Activated T-helper 17 cell treated with anti-CD3 and anti-CD28 coated beads, Interleukin-2, amount 50 U/mL, for 72 hours (primary cell): ENCODE measurements around the gene MOG. TPM values are rescaled to one million over a fixed set of nuclear protein-coding genes. Genes with fewer than 3 reads are reported as not detected.

Experiments used
- ATAC-seq: fragments of 150-1000 bp; cut with Tn5 transposase; replicated peaks from 2 replicates; pipeline ENCODE4 v1.10.0; 2021; ENCODE audit warnings: mild to moderate bottlenecking, moderate library complexity
- H3K27ac Mint-ChIP-seq: one replicate; pipeline ENCODE4 v1.8.0; 2022; ENCODE audit warnings: mixed read lengths
- H3K27me3 Mint-ChIP-seq: one replicate; pipeline ENCODE4 v1.8.0; 2022; ENCODE audit warnings: mixed read lengths
- H3K36me3 Mint-ChIP-seq: one replicate; pipeline ENCODE4 v1.8.0; 2022; ENCODE audit warnings: low read depth, mild to moderate bottlenecking, mixed read lengths
- H3K4me1 Mint-ChIP-seq: one replicate; pipeline ENCODE4 v1.8.0; 2022; ENCODE audit warnings: mixed read lengths
- H3K4me3 Mint-ChIP-seq: one replicate; pipeline ENCODE4 v1.8.0; 2022; ENCODE audit warnings: mild to moderate bottlenecking, mixed read lengths
- H3K9me3 Mint-ChIP-seq: one replicate; pipeline ENCODE4 v1.8.0; 2022; ENCODE audit warnings: mixed read lengths
- total RNA-seq, 2 donors: library from RNA; stranded (reverse); gene quantifications; one replicate each; pipeline ENCODE4 v1.2.3, GENCODE V29; 2022

The MOG gene
- total RNA-seq, 2 donors from 2014 or later = not detected

DNA sequence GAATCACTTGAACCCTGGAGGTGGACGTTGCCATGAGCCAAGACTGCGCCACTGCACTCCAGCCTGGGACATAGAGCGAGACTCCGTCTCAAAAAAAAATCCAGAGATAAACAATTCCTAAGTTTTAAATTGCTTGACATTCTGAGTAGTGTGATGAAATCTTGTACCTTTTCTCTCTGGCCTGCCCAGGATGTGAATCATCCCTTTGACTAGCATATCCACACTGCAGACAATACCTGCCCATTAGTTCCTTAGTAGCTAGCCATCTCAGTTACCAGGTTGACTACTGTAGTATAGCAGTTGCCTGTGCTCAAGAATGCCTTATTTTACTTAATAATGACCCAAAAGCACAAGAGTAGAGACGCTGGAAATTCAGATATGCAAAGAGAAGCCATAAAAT lies 21.2 kb downstream of the MOG start:
- peak overlapping the region; percentile 23 for H3K27ac Mint-ChIP-seq
- ATAC-seq = no peak
- peaks cover 5% of the 10 kb centered on the region for H3K4me1 Mint-ChIP-seq
- H3K9me3 Mint-ChIP-seq = no peaks in the 10 kb centered on the region
- no peak overlapping the region for H3K4me3 Mint-ChIP-seq
- H3K36me3 Mint-ChIP-seq = no peaks in the 10 kb centered on the region
- H3K27me3 Mint-ChIP-seq = no peaks in the 10 kb centered on the region

DNA sequence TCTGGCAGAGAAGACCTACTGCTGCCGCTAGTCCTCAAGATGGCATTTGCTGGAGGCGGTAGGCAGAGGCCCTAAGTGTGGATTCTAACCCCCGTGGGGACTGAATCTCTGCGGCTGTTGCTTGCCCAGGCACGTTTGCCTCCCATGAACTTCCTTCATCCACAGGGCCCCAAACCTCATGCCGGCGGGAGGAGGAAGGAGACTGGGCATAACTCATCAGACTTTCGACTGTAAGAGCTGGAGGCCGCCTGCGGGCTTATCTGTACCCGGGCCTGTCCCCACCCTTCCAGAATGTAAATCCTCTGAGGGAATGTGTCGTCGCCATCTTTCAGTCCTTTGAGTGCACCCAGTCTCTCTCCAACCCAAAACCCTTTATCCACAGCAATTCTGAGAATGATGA lies 23.1 kb downstream of the MOG start:
- H3K9me3 Mint-ChIP-seq = no peaks in the 10 kb centered on the region
- H3K36me3 Mint-ChIP-seq = no peaks in the 10 kb centered on the region
- no peak overlapping the region for H3K27ac Mint-ChIP-seq
- peak overlapping the region; percentile 63 for H3K4me3 Mint-ChIP-seq
- ATAC-seq = peak; percentile 42
- peaks cover 5% of the 10 kb centered on the region for H3K4me1 Mint-ChIP-seq
- H3K27me3 Mint-ChIP-seq = no peaks in the 10 kb centered on the region

DNA sequence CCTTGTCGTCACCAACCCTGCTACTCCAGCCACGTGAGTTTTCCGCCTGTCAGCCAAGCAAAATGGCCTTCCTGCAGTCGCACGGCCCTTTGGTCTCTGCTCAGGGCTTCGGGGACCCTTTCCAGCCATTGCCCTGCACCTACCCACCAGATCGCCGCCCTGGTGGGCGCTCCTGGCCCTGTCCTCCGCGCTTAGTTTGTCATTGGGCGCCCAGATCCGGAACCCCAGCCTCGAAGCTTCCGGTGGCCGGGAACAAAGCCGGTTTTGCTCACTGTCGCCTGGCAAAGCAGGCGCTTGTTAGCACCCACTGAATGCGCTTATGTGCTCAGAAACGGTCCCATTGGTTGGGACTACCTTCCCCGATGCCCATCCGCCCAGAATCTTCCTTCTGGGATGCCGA lies 23.5 kb downstream of the MOG start:
- ATAC-seq = peak; percentile 46

DNA sequence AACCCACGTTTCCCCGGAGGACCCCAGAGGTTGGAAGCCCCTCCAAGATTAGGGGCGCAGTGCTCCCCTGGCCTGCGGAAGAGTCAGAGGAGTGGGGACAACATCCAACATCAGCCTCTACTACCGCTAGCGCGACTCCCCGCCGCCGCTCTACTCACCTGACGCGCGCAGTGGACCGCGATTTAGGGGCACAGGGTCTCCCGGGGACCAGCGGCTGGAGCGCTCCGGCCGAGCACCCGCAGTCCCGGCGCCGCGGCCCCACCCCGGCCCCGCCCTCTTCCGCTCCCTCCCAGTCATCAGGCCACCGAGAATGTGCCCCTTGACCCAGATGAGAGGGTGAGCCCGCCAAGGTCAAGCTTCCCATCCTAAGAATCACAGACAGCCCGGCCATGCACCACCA lies 24.0 kb downstream of the MOG start, which contains the start of gene ZFP57:
Gene ZFP57, minus strand, starts transcription at position 249 of the 400 bp plus-strand sequence. CDS start 4,149 bp downstream, outside the sequence.
- Mint-ChIP-seq H3K27me3 (no peaks in the 10 kb centered on the region), H3K4me3 (peak within 1 kb of the TSS; percentile 63), H3K27ac (no peak within 1 kb of the TSS), H3K4me1 (peaks cover 5% of the 10 kb centered on the region), H3K9me3 (no peaks in the 10 kb centered on the region), H3K36me3 (no peaks in the 10 kb centered on the region)
- ATAC-seq = peak; percentile 59

More for the DNA sequence above, 23.5 kb downstream of the MOG start:
- Mint-ChIP-seq H3K36me3 (no peaks in the 10 kb centered on the region), H3K4me3 (peak overlapping the region; percentile 63), H3K27ac (no peak overlapping the region), H3K4me1 (peaks cover 5% of the 10 kb centered on the region), H3K27me3 (no peaks in the 10 kb centered on the region), H3K9me3 (no peaks in the 10 kb centered on the region)

GRCh38 chr6:29681811-29682210 lies 24.9 kb downstream of the MOG start:
- Mint-ChIP-seq H3K27ac (no peak overlapping the region), H3K4me3 (no peak overlapping the region), H3K4me1 (peaks cover 5% of the 10 kb centered on the region), H3K36me3 (no peaks in the 10 kb centered on the region), H3K27me3 (no peaks in the 10 kb centered on the region), H3K9me3 (no peaks in the 10 kb centered on the region)
- no peak for ATAC-seq

- Mint-ChIP-seq H3K27me3 (no peaks in the 10 kb centered on the region), H3K4me1 (no peaks in the 10 kb centered on the region), H3K4me3 (no peak overlapping the region), H3K36me3 (no peaks in the 10 kb centered on the region), H3K9me3 (no peaks in the 10 kb centered on the region), H3K27ac (no peak overlapping the region)
- ATAC-seq = no peak
These were observed 28.9 kb downstream of the MOG start for GRCh38 chr6:29685718-29686326.

GRCh38 chr6:29694637-29695036 lies 37.7 kb downstream of the MOG start:
- no peaks in the 10 kb centered on the region for H3K36me3 Mint-ChIP-seq
- peaks cover 4% of the 10 kb centered on the region for H3K27me3 Mint-ChIP-seq
- ATAC-seq = no peak
- H3K27ac Mint-ChIP-seq = no peak overlapping the region
- H3K4me3 Mint-ChIP-seq = no peak overlapping the region
- H3K4me1 Mint-ChIP-seq = no peaks in the 10 kb centered on the region
- H3K9me3 Mint-ChIP-seq = no peaks in the 10 kb centered on the region

DNA sequence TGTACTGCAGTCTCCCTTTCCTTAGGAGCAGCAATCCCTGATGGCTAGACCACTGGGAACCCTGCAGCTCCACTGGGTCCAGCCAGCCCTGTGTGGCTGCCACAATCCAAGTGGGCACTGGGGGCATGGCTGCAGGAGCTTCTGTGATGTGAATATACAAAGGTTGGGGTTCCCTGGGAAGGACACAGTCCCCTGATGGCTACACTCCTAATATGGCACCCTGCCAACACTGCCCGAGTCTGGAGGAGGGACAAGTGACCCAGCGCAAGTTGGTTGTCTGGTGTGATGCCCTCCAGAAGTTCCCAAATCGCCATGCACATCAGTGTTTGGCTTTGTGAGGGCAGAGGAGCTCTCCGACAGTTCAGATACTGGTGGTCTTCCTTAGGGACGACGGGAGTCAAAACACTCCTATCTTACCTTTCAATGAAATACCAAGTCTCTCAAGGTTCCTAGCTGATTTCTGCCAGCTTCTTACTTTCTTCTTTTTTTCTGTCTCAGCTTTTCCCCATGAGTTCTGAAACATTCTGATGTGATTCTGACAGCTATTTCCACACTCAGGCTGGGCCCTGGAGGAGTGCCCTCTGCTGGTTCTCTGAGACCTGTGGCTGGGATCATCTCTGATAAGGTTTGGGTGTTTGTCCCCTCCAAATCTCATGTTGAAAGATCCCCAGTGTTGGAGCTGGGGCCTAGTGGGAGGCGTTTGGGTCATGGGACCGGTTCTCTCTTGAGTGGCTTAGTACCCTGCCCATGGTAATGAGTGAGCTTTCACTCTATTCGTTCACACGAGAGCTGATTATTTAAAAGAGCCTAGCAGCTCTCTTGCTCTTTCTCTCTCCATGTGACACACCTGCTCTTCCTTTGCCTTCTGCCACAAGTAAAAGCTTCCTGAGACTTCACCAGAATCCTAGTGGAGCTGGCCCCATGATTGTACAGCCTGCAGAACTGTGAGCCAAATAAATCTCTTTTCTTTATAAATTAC lies 39.5 kb downstream of the MOG start:
- Mint-ChIP-seq H3K36me3 (no peaks in the 10 kb centered on the region), H3K9me3 (no peaks in the 10 kb centered on the region), H3K4me1 (no peaks in the 10 kb centered on the region), H3K4me3 (no peak overlapping the region), H3K27me3 (peaks cover 9% of the 10 kb centered on the region), H3K27ac (no peak overlapping the region)
- ATAC-seq = no peak

GRCh38 chr6:29702519-29703103 lies 45.7 kb downstream of the MOG start:
- no peaks in the 10 kb centered on the region for H3K36me3 Mint-ChIP-seq
- H3K4me1 Mint-ChIP-seq = no peaks in the 10 kb centered on the region
- no peak overlapping the region for H3K27ac Mint-ChIP-seq
- ATAC-seq = peak; percentile 93
- H3K27me3 Mint-ChIP-seq = peaks cover 16% of the 10 kb centered on the region
- H3K4me3 Mint-ChIP-seq = no peak overlapping the region
- H3K9me3 Mint-ChIP-seq = no peaks in the 10 kb centered on the region

DNA sequence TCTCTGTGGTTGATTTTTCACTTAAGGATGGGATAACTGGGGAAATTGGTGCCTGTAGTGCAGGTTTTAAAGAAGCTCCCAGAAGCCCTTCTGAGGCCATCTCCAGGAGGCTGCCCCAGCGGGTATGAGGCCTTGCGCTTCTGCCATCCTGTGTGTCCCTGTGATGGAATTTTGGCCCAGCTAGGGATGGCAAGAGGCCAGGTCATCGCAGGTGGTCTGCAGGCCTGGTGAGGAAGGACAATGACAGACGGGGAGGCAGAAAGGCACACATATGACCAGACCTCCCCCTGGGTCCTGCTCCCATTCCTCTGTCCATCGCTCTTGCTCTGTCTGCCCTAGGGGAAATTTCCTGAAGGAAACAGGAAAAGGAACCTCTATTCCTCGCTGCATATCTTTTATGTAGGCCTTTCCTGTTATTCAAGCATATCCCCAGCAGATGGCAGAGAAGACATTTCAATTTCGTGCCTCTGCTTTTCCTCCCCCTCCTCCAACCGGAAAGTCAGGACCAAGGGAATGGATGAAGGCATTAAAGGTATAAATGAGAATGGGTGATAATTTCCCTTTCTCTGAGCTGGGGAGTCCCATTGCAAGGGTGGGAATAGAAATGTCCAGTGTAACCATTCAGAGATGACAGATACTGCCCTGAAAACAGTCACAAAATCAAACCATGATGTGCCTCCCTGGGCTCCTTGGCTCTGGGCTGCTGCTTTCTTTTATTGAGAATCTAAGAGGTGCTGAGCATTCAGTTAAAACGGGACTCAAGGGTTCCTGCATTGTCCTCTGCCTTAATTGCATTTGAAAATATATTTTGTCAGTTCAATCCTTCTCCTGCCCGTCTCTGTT lies 48.7 kb downstream of the MOG start:
- Mint-ChIP-seq H3K27me3 (peaks cover 12% of the 10 kb centered on the region), H3K4me3 (no peak overlapping the region), H3K4me1 (peaks cover 23% of the 10 kb centered on the region), H3K9me3 (no peaks in the 10 kb centered on the region), H3K27ac (no peak overlapping the region), H3K36me3 (no peaks in the 10 kb centered on the region)
- ATAC-seq = no peak

GRCh38 chr6:29708432-29709179 lies 51.7 kb downstream of the MOG start:
- Mint-ChIP-seq H3K4me3 (peak overlapping the region; percentile 79), H3K4me1 (peaks cover 29% of the 10 kb centered on the region), H3K27ac (peak overlapping the region; percentile 65), H3K9me3 (no peaks in the 10 kb centered on the region), H3K27me3 (no peaks in the 10 kb centered on the region), H3K36me3 (no peaks in the 10 kb centered on the region)
- peak; percentile 81 for ATAC-seq

DNA sequence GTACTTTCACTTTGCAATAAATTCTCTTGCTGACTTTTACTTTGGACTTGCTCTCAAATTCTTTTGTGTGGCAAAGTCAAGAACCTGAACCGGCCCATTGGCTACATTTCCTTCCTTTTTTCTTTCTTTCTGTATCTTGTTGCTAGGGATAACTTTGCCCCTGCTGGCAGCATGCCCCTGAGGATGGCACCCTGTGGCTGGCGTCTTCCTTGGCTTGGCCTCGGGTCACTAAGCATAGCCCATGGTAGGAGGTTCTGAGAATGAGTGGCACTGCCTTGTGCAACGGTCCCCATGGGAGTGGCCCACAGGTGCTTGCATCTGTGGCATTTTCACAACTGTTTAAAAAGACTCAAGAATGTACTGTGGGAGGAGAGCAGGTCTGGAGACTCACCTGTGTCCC lies 52.3 kb downstream of the MOG start:
- H3K4me1 Mint-ChIP-seq = peaks cover 29% of the 10 kb centered on the region
- peak overlapping the region; percentile 79 for H3K4me3 Mint-ChIP-seq
- ATAC-seq = peak; percentile 37
- no peaks in the 10 kb centered on the region for H3K27me3 Mint-ChIP-seq
- peak overlapping the region; percentile 65 for H3K27ac Mint-ChIP-seq
- H3K36me3 Mint-ChIP-seq = no peaks in the 10 kb centered on the region
- H3K9me3 Mint-ChIP-seq = no peaks in the 10 kb centered on the region

GRCh38 chr6:29710281-29710941 lies 53.5 kb downstream of the MOG start:
- H3K27ac Mint-ChIP-seq = no peak overlapping the region
- no peaks in the 10 kb centered on the region for H3K27me3 Mint-ChIP-seq
- H3K4me1 Mint-ChIP-seq = peaks cover 29% of the 10 kb centered on the region
- peak overlapping the region; percentile 28 for H3K4me3 Mint-ChIP-seq
- H3K9me3 Mint-ChIP-seq = no peaks in the 10 kb centered on the region
- H3K36me3 Mint-ChIP-seq = no peaks in the 10 kb centered on the region
- peak; percentile 28 for ATAC-seq
